ENCODE measurements around the gene IRF9. TPM values are rescaled to one million over a fixed set of nuclear protein-coding genes. Genes with fewer than 3 reads are reported as not detected.

The IRF9 gene
- total and polyA plus RNA-seq, 4 donors = 75.3 to 124 (median 95.6) TPM

DNA sequence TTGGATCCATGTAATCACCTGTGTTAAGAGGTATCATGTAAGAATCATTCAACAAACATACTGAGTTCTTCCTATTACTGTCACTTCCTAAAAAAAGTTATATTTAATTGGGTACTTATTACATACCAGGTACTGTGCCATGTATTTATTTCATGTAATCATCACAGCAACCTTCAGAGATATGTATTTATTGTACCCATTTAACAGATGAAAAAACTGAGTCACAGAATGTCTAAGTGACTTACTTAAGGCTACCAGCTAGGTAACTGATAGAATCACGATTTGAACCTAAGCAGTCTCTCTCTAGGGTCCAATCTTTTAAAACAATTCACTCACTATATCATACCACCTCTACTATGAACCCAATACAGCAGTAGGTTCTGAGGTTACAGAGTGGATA lies 16.6 kb upstream of the IRF9 start:
- no peak for ATAC-seq (ENCODE audit: insufficient read depth, low FRiP score)
- H3K4me3 ChIP-seq = no peak overlapping the region
- no peaks in the 10 kb centered on the region for H3K9me3 ChIP-seq (ENCODE audit: control insufficient read depth in 4 of 4, insufficient read depth in 3 of 4, low read length in 3 of 4)
- no peak for DNase-seq
- 96 to 98% methylated on average over 1 of the region's 1 CpG for WGBS, 2 donors
- peaks cover 3 to 21% (median 11%) of the 10 kb centered on the region in 4 donors for H3K36me3 ChIP-seq (ENCODE audit: control insufficient read depth in 4 of 4, insufficient read depth in 4 of 4, low read length in 4 of 4)
- TF ChIP-seq, protein P1, sequence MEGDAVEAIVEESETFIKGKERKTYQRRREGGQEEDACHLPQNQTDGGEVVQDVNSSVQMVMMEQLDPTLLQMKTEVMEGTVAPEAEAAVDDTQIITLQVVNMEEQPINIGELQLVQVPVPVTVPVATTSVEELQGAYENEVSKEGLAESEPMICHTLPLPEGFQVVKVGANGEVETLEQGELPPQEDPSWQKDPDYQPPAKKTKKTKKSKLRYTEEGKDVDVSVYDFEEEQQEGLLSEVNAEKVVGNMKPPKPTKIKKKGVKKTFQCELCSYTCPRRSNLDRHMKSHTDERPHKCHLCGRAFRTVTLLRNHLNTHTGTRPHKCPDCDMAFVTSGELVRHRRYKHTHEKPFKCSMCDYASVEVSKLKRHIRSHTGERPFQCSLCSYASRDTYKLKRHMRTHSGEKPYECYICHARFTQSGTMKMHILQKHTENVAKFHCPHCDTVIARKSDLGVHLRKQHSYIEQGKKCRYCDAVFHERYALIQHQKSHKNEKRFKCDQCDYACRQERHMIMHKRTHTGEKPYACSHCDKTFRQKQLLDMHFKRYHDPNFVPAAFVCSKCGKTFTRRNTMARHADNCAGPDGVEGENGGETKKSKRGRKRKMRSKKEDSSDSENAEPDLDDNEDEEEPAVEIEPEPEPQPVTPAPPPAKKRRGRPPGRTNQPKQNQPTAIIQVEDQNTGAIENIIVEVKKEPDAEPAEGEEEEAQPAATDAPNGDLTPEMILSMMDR (IDR thresholded peaks at IDR 0.05; ENCODE audit: control extremely low read depth, extremely low read depth) = no peak
- H3K4me1 ChIP-seq (ENCODE audit: control insufficient read depth in 5 of 5, insufficient read depth in 5 of 5, low read length in 5 of 5) = peaks cover 8 to 34% (median 10%) of the 10 kb centered on the region in 5 donors
- H3K27ac ChIP-seq (ENCODE audit: low read depth in 1 of 2, low read length in 1 of 2) = no peak overlapping the region
- H3K9ac ChIP-seq (ENCODE audit: insufficient read depth in 1 of 2, low read length in 2 of 2) = no peak overlapping the region
- no peaks in the 10 kb centered on the region for H3K27me3 ChIP-seq (ENCODE audit: control insufficient read depth in 3 of 3, insufficient read depth in 3 of 3, low read length in 2 of 3)

DNA sequence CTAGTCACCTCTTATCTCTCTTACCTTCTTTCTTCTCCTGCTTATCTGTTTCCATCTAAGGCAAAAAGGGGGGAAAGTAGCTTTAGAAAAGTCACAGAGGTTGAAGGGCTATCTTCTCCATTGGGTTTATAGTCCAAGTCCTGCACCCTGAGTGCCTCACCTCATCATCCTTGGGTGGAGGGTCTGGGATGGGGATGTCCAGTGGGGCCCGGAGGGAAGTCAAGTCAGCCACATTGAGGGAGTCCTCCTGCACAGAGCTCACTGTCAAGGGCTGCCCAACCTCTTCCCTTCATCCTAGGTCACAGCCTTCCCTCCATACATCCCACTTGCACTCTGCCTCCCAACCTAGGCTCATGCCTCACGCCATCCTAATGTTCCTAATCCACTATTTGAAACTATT lies 15.8 kb upstream of the IRF9 start:
- TF ChIP-seq, protein P1 (IDR thresholded peaks at IDR 0.05; ENCODE audit: control extremely low read depth, extremely low read depth) = no peak
- no peak for ATAC-seq (ENCODE audit: insufficient read depth, low FRiP score)
- no peak overlapping the region for H3K9ac ChIP-seq (ENCODE audit: insufficient read depth in 1 of 2, low read length in 2 of 2)
- no peak for DNase-seq
- 91 to 100% methylated on average over 2 of the region's 2 CpGs for WGBS, 2 donors
- peaks cover 3 to 28% (median 17%) of the 10 kb centered on the region in 4 donors for H3K36me3 ChIP-seq (ENCODE audit: control insufficient read depth in 4 of 4, insufficient read depth in 4 of 4, low read length in 4 of 4)
- no peak overlapping the region for H3K27ac ChIP-seq (ENCODE audit: low read depth in 1 of 2, low read length in 1 of 2)
- H3K4me3 ChIP-seq = no peak overlapping the region
- H3K9me3 ChIP-seq (ENCODE audit: control insufficient read depth in 4 of 4, insufficient read depth in 3 of 4, low read length in 3 of 4) = no peaks in the 10 kb centered on the region
- H3K27me3 ChIP-seq (ENCODE audit: control insufficient read depth in 3 of 3, insufficient read depth in 3 of 3, low read length in 2 of 3) = no peaks in the 10 kb centered on the region
- H3K4me1 ChIP-seq (ENCODE audit: control insufficient read depth in 5 of 5, insufficient read depth in 5 of 5, low read length in 5 of 5) = peaks cover 8 to 30% (median 11%) of the 10 kb centered on the region in 5 donors

DNA sequence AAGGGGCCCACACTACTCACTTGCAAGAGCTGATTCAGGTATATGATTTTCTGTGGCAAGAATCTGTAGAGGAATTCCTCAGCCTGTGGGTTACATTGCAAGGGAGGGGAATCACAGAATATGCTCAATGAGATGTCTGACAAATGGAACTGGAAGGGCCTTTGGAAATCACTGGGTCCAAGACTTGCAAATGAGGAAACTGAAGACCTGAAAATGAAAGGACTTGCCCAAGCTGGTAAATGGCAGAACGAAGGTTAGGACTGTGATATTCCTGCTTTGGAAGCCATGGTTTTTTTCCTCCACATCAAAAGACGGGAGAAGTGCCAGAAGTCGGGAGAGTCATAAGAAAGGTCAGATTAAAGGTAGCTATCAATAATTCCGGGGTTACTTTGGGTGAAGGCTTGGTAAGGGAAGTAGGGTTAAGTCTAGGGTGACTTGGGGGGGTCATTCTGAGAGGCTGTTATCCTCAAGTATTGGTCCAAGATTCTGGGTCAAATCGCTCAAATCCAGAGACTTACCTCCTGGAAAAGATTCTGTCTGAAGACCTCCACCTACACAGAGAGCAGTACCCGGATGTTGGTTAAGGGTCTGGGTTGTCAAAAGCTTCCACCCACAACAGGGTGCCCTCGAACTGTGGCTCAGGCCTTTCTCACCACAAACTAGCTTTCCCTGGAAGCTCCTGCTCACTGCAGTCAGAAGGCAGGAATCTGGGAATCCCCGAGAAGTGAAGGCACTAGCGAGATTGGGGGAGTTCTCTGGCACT lies 15.2 kb upstream of the IRF9 start:
- Histone ChIP-seq H3K4me3 (peak overlapping the region; percentile 71), H3K36me3 (ENCODE audit: control insufficient read depth in 4 of 4, insufficient read depth in 4 of 4, low read length in 4 of 4) (peaks cover 5 to 34% (median 23%) of the 10 kb centered on the region in 4 donors), H3K9me3 (ENCODE audit: control insufficient read depth in 4 of 4, insufficient read depth in 3 of 4, low read length in 3 of 4) (no peaks in the 10 kb centered on the region), H3K4me1 (ENCODE audit: control insufficient read depth in 5 of 5, insufficient read depth in 5 of 5, low read length in 5 of 5) (peaks cover 8 to 26% (median 12%) of the 10 kb centered on the region in 5 donors), H3K27me3 (ENCODE audit: control insufficient read depth in 3 of 3, insufficient read depth in 3 of 3, low read length in 2 of 3) (no peaks in the 10 kb centered on the region), H3K9ac (ENCODE audit: insufficient read depth in 1 of 2, low read length in 2 of 2) (peak overlapping the region in 1 of 2 donors; percentile 85), H3K27ac (ENCODE audit: low read depth in 1 of 2, low read length in 1 of 2) (peak overlapping the region; percentile 79 to 91)
- ATAC-seq (ENCODE audit: insufficient read depth, low FRiP score) (no peak), DNase-seq (no peak)
- TF ChIP-seq, protein P1 (IDR thresholded peaks at IDR 0.05; ENCODE audit: control extremely low read depth, extremely low read depth) = no peak
- WGBS, 2 donors = 8 to 20% methylated on average over 9 of the region's 9 CpGs

Data from lung (tissue), 12 donors.